ENCODE measurements around the gene ZNF418.
"Not testable (repeated sequence)": the region's sequence is repeated elsewhere in the genome, so short reads cannot be mapped to it uniquely, and the experiment has no call there.

The ZNF418 gene

GRCh38 chr19:57934820-57935665 is at the start of gene ZNF418:
TSS of gene ZNF418 (minus strand) at chr19:57935402. CDS start at chr19:57933822, 1,580 bp downstream.
- no peak for DNase-seq

GRCh38 chr19:57978586-57979289 is 43.5 kb upstream of the ZNF418 start:
- DNase-seq, result peak; percentile 2

- DNase-seq, result no peak
Measured at GRCh38 chr19:57974434-57974833, 39.2 kb upstream of the ZNF418 start, which contains the start of gene C19orf18. TSS of gene C19orf18 (minus strand) at chr19:57974534. CDS start at chr19:57974432, 102 bp downstream.

- no peak for DNase-seq
Measured at GRCh38 chr19:57964761-57965160, 29.6 kb upstream of the ZNF418 start.

- no peak for DNase-seq
Measured at GRCh38 chr19:57961785-57962184, 26.6 kb upstream of the ZNF418 start.

- no peak for DNase-seq
Measured at GRCh38 chr19:57954996-57955395, 19.8 kb upstream of the ZNF418 start.

GRCh38 chr19:57949702-57950101 is 14.5 kb upstream of the ZNF418 start:
- DNase-seq, result no peak

- DNase-seq, result no peak
Measured at GRCh38 chr19:57949296-57949695, 14.1 kb upstream of the ZNF418 start.

- no peak for DNase-seq
Measured at GRCh38 chr19:57947419-57948134, 12.4 kb upstream of the ZNF418 start, which contains the start of gene ZNF256. TSS of gene ZNF256 (minus strand) at chr19:57947706. CDS start at chr19:57947474, 232 bp downstream.

GRCh38 chr19:57947088-57947418 is 11.9 kb upstream of the ZNF418 start:
- DNase-seq, result no peak

- no peak for DNase-seq
Measured at GRCh38 chr19:57946316-57946715, 11.1 kb upstream of the ZNF418 start.

GRCh38 chr19:57941593-57941992 is 6.4 kb upstream of the ZNF418 start:
- DNase-seq, result no peak

GRCh38 chr19:57935731-57936130 is 529 bp upstream of the ZNF418 start:
- no peak for DNase-seq

- no peak for DNase-seq
Measured at GRCh38 chr19:57927587-57927986, 7.6 kb downstream of the ZNF418 start.

GRCh38 chr19:57916168-57916995 is 18.8 kb downstream of the ZNF418 start, which contains the start of gene ZNF417:
TSS of gene ZNF417 (minus strand) at chr19:57916592. CDS start at chr19:57916411, 181 bp downstream.
- peak; percentile 93 for DNase-seq

GRCh38 chr19:57914531-57914930 is 20.7 kb downstream of the ZNF418 start:
- no peak for DNase-seq

GRCh38 chr19:57907394-57907793 is 27.8 kb downstream of the ZNF418 start:
- DNase-seq, result no peak

- DNase-seq, result no peak
Measured at GRCh38 chr19:57905258-57905657, 29.9 kb downstream of the ZNF418 start.

GRCh38 chr19:57903618-57904184 is 31.5 kb downstream of the ZNF418 start:
- DNase-seq, result no peak

- no peak for DNase-seq
Measured at GRCh38 chr19:57900311-57900710, 34.9 kb downstream of the ZNF418 start.

GRCh38 chr19:57890706-57891105 is 44.5 kb downstream of the ZNF418 start:
- not testable (repeated sequence) for DNase-seq
